ENCODE data around the gene FOXP1. TPM values are rescaled to one million over a fixed set of nuclear protein-coding genes. Genes with fewer than 3 reads are reported as not detected.
A peak's percentile ranks its signal among the peaks of the same experiment; 100 is the strongest.

FOXP1 gene
- total and polyA plus RNA-seq, 2 donors (not counting 1 experiment from before 2014, with no cell fraction given): 91.1 to 508 TPM

DNA sequence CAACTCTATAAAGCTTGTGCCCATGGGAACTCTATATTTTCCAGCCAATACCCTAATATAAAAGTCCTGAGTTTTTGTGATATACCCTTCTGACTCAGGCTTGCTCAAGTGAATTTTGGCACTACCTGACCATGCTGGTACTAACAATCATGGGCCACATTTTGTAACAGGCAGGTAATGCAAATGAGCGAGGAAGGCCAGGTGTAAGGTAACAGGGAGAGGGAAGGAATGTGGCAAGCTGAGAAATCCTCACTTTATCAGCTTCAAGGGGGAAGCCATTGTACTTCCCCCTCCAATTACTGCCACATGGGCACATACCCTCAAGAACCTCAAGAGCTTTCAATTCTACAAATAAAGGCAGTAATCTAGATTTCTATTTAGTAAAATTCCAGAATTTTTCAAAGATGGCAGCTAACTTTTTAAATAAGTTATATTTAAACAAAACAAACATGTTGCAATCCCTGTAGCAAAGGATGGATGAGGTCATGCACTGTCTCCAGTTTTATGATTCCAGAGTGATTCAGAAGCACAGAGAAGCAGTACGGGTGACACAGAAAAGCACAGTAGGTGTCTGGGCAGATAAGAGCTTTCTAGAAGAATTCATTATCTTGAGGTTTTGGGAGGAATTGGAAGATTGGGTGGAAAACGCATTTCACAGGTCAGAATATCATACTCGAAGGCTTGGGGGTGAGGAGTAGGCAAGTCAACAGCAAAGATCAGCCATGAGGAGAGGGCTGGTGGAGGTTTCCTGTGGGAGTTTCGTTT, 87.6 kb downstream of the FOXP1 start:
- H3K4me2 ChIP-seq (replicated peaks; ENCODE audit: low read depth, low read length, poor library complexity, severe bottlenecking): peak overlapping the region; percentile 40
- Mint-ChIP-seq H3K27ac (peak overlapping the region; percentile 71), H3K9me3 (ENCODE audit: insufficient read depth) (no peaks in the 10 kb centered on the region), H3K4me3 (no peak overlapping the region), H3K27me3 (no peaks in the 10 kb centered on the region), H3K4me1 (peaks cover 73% of the 10 kb centered on the region)
- no peaks in the 10 kb centered on the region for H3K27me3 ChIP-seq (replicated peaks in 1 of 4; ENCODE audit: control extremely low read depth in 1 of 4, control insufficient read depth in 3 of 4, insufficient read depth in 4 of 4, low read length in 3 of 4)
- CTCF ChIA-PET: interaction anchor here (0.7 kb wide), 1 partner anchor 16 kb away, joined by 4 read pairs; no protein-coding TSS in a partner anchor
- peaks cover 74% of the 10 kb centered on the region for H3K79me2 ChIP-seq (ENCODE audit: control insufficient read depth, insufficient read depth, low read length)
- TF ChIP-seq, protein P1, sequence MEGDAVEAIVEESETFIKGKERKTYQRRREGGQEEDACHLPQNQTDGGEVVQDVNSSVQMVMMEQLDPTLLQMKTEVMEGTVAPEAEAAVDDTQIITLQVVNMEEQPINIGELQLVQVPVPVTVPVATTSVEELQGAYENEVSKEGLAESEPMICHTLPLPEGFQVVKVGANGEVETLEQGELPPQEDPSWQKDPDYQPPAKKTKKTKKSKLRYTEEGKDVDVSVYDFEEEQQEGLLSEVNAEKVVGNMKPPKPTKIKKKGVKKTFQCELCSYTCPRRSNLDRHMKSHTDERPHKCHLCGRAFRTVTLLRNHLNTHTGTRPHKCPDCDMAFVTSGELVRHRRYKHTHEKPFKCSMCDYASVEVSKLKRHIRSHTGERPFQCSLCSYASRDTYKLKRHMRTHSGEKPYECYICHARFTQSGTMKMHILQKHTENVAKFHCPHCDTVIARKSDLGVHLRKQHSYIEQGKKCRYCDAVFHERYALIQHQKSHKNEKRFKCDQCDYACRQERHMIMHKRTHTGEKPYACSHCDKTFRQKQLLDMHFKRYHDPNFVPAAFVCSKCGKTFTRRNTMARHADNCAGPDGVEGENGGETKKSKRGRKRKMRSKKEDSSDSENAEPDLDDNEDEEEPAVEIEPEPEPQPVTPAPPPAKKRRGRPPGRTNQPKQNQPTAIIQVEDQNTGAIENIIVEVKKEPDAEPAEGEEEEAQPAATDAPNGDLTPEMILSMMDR (IDR thresholded peaks at IDR 0.05): no peak
- no peak for TF ChIP-seq EZH2 (IDR thresholded peaks at IDR 0.05; ENCODE audit: borderline replicate concordance, insufficient read depth, low read depth, low read length, poor library complexity, severe bottlenecking)
- intact Hi-C loops (cut with micrococcal nuclease): no loop called here
- peak overlapping the region; percentile 3 for H3K9ac ChIP-seq (ENCODE audit: low read length)
- peaks cover 43 to 44% of the 10 kb centered on the region in 2 donors for H3K4me1 ChIP-seq (ENCODE audit: control insufficient read depth in 2 of 2, insufficient read depth in 2 of 2, low read length in 2 of 2)
- H4K20me1 ChIP-seq (ENCODE audit: control insufficient read depth, insufficient read depth, low read length, poor library complexity, severe bottlenecking): no peaks in the 10 kb centered on the region
- H2AFZ ChIP-seq (ENCODE audit: insufficient read depth, low read depth, low read length, poor library complexity, severe bottlenecking): no peak overlapping the region
- peak overlapping the region; percentile 44 to 80 for H3K27ac ChIP-seq (ENCODE audit: low read length in 2 of 2)
- peaks cover 0 to 5% (median 4%) of the 10 kb centered on the region in 3 donors for H3K9me3 ChIP-seq (ENCODE audit: control extremely low read depth in 1 of 3, control insufficient read depth in 2 of 3, insufficient read depth in 1 of 3, low read length in 2 of 3)
- ATAC-seq (ENCODE audit: low read depth): no peak
- H3K36me3 ChIP-seq (replicated peaks in 1 of 2; ENCODE audit: control extremely low read depth in 1 of 2, control insufficient read depth in 1 of 2, extremely low read depth in 1 of 2, insufficient read depth in 2 of 2, low read length in 1 of 2): peaks cover 0 to 5% of the 10 kb centered on the region in 2 experiments
- peak overlapping the region in 1 of 5 experiments; percentile 36 for H3K4me3 ChIP-seq (ENCODE audit: control extremely low read depth in 1 of 5, extremely low read depth in 1 of 5, insufficient read depth in 1 of 5, low read depth in 2 of 5, low read length in 4 of 5)
- POLR2A ChIA-PET: no interaction called here
- no peak for DNase-seq
- whole genome bisulfite sequencing (ENCODE audit: insufficient coverage): 72% methylated on average over 4 of the region's 5 CpGs

DNA sequence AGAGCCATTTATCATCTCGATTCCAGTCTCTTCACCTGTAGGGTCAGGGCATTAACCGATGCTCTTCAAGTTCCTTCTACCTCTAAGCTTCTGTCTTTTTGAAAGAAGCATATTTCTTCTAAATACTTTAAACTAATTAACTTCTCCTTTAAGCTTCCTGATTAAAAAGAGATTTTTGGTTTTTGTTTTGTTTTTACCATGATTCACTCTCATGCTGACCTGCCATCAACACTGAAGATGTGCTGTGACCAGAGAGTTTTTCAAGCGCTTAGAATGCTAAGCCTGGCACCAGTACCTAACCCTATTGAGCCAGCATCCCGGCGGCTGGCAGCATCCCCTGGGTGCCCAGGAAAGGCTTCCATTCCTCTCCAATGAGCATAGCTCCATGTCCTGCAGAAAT, 89.3 kb downstream of the FOXP1 start:
- peak; percentile 28 for ATAC-seq (ENCODE audit: low read depth)
- peaks cover 0 to 10% of the 10 kb centered on the region in 2 experiments for H3K36me3 ChIP-seq (replicated peaks in 1 of 2; ENCODE audit: control extremely low read depth in 1 of 2, control insufficient read depth in 1 of 2, extremely low read depth in 1 of 2, insufficient read depth in 2 of 2, low read length in 1 of 2)
- intact Hi-C loops (cut with micrococcal nuclease): loop anchor here (5.0 kb wide), 1 partner anchor 37 kb away; no protein-coding TSS in a partner anchor

More for the DNA sequence above, 89.3 kb downstream of the FOXP1 start:
- POLR2A ChIA-PET: no interaction called here
- Mint-ChIP-seq H3K4me3 (no peak overlapping the region), H3K9me3 (ENCODE audit: insufficient read depth) (no peaks in the 10 kb centered on the region), H3K27ac (peak overlapping the region; percentile 78), H3K4me1 (peaks cover 69% of the 10 kb centered on the region), H3K27me3 (no peaks in the 10 kb centered on the region)
- Histone ChIP-seq H3K4me2 (replicated peaks; ENCODE audit: low read depth, low read length, poor library complexity, severe bottlenecking) (peak overlapping the region; percentile 52), H3K27ac (ENCODE audit: low read length in 2 of 2) (peak overlapping the region; percentile 60 to 80), H3K4me1 (ENCODE audit: control insufficient read depth in 2 of 2, insufficient read depth in 2 of 2, low read length in 2 of 2) (peaks cover 36% of the 10 kb centered on the region in 2 donors), H3K27me3 (replicated peaks in 1 of 4; ENCODE audit: control extremely low read depth in 1 of 4, control insufficient read depth in 3 of 4, insufficient read depth in 4 of 4, low read length in 3 of 4) (no peaks in the 10 kb centered on the region), H4K20me1 (ENCODE audit: control insufficient read depth, insufficient read depth, low read length, poor library complexity, severe bottlenecking) (no peaks in the 10 kb centered on the region), H3K9ac (ENCODE audit: low read length) (peak overlapping the region; percentile 17), H3K79me2 (ENCODE audit: control insufficient read depth, insufficient read depth, low read length) (peaks cover 76% of the 10 kb centered on the region), H3K4me3 (ENCODE audit: control extremely low read depth in 1 of 5, extremely low read depth in 1 of 5, insufficient read depth in 1 of 5, low read depth in 2 of 5, low read length in 4 of 5) (peak overlapping the region in 1 of 5 experiments; percentile 37), H2AFZ (ENCODE audit: insufficient read depth, low read depth, low read length, poor library complexity, severe bottlenecking) (peak overlapping the region; percentile 26), H3K9me3 (ENCODE audit: control extremely low read depth in 1 of 3, control insufficient read depth in 2 of 3, insufficient read depth in 1 of 3, low read length in 2 of 3) (peaks cover 0 to 6% (median 4%) of the 10 kb centered on the region in 3 donors)
- CTCF ChIA-PET: interaction anchor here (1.5 kb wide), 1 partner anchor 17 kb away, joined by 5 read pairs; no protein-coding TSS in a partner anchor
- 81% methylated on average over 4 of the region's 5 CpGs for WGBS (ENCODE audit: insufficient coverage)
- peak; percentile 25 for DNase-seq
- TF ChIP-seq EZH2 (IDR thresholded peaks at IDR 0.05; ENCODE audit: borderline replicate concordance, insufficient read depth, low read depth, low read length, poor library complexity, severe bottlenecking): no peak
- TF ChIP-seq, protein P1 (IDR thresholded peaks at IDR 0.05): no peak

Measured in B cell (primary cell).